ENCODE results near the gene HMGXB3.

Gene HMGXB3

GRCh38 chr5:150057996-150058395 lies 57.5 kb downstream of the HMGXB3 start:
- H3K9ac ChIP-seq (ENCODE audit: low read length): no peak overlapping the region
- TF ChIP-seq EZH2phosphoT487 (IDR thresholded peaks at IDR 0.05; ENCODE audit: low read depth) (no peak), CTCF (IDR thresholded peaks at IDR 0.05; ENCODE audit: low read depth, low read length) (no peak)
- no peak overlapping the region for H3K4me2 ChIP-seq (ENCODE audit: low read length)

GRCh38 chr5:150058480-150059126 lies 58.1 kb downstream of the HMGXB3 start:
- peaks cover 7% of the 10 kb centered on the region for H3K4me1 ChIP-seq (ENCODE audit: low read length)
- no peak overlapping the region for H3K4me3 ChIP-seq (ENCODE audit: low read length)
- H3K4me2 ChIP-seq (ENCODE audit: low read length): 0 out of 2 replicates have a peak overlapping the region, but pooled peaks have one; percentile 6
- no peaks in the 10 kb centered on the region for H4K20me1 ChIP-seq (ENCODE audit: insufficient read depth, low read length)
- TF ChIP-seq CTCF (IDR thresholded peaks at IDR 0.05; ENCODE audit: low read depth, low read length) (no peak), EZH2phosphoT487 (IDR thresholded peaks at IDR 0.05; ENCODE audit: low read depth) (no peak)
- peaks cover 4% of the 10 kb centered on the region for H3K36me3 ChIP-seq (replicated peaks; ENCODE audit: low read depth, low read length)
- no peaks in the 10 kb centered on the region for H3K9me3 ChIP-seq (ENCODE audit: insufficient read depth, low read length)
- no peaks in the 10 kb centered on the region for H3K27me3 ChIP-seq (ENCODE audit: low read depth, low read length)
- H2AFZ ChIP-seq (ENCODE audit: low read depth, low read length): no peak overlapping the region
- no peaks in the 10 kb centered on the region for H3K79me2 ChIP-seq (ENCODE audit: low read length)
- no peak overlapping the region for H3K27ac ChIP-seq (ENCODE audit: low read length)
- no peak overlapping the region for H3K9ac ChIP-seq (ENCODE audit: low read length)

More at GRCh38 chr5:150057996-150058395, 57.5 kb downstream of the HMGXB3 start:
- no peaks in the 10 kb centered on the region for H3K9me3 ChIP-seq (ENCODE audit: insufficient read depth, low read length)
- no peak overlapping the region for H3K4me3 ChIP-seq (ENCODE audit: low read length)
- H4K20me1 ChIP-seq (ENCODE audit: insufficient read depth, low read length): no peaks in the 10 kb centered on the region
- no peak overlapping the region for H3K27ac ChIP-seq (ENCODE audit: low read length)
- H3K4me1 ChIP-seq (ENCODE audit: low read length): peaks cover 7% of the 10 kb centered on the region
- H2AFZ ChIP-seq (ENCODE audit: low read depth, low read length): no peak overlapping the region
- no peaks in the 10 kb centered on the region for H3K79me2 ChIP-seq (ENCODE audit: low read length)
- no peaks in the 10 kb centered on the region for H3K27me3 ChIP-seq (ENCODE audit: low read depth, low read length)
- peaks cover 4% of the 10 kb centered on the region for H3K36me3 ChIP-seq (replicated peaks; ENCODE audit: low read depth, low read length)

- TF ChIP-seq EZH2phosphoT487 (IDR thresholded peaks at IDR 0.05; ENCODE audit: low read depth) (no peak), CTCF (IDR thresholded peaks at IDR 0.05; ENCODE audit: low read depth, low read length) (no peak)
- H3K9ac ChIP-seq (ENCODE audit: low read length): no peak overlapping the region
- no peak overlapping the region for H3K4me2 ChIP-seq (ENCODE audit: low read length)
- no peaks in the 10 kb centered on the region for H4K20me1 ChIP-seq (ENCODE audit: insufficient read depth, low read length)
- H3K4me3 ChIP-seq (ENCODE audit: low read length): no peak overlapping the region
- H3K4me1 ChIP-seq (ENCODE audit: low read length): peaks cover 7% of the 10 kb centered on the region
- H3K79me2 ChIP-seq (ENCODE audit: low read length): no peaks in the 10 kb centered on the region
- no peaks in the 10 kb centered on the region for H3K27me3 ChIP-seq (ENCODE audit: low read depth, low read length)
- H3K36me3 ChIP-seq (replicated peaks; ENCODE audit: low read depth, low read length): no peaks in the 10 kb centered on the region
- no peak overlapping the region for H2AFZ ChIP-seq (ENCODE audit: low read depth, low read length)
- no peak overlapping the region for H3K27ac ChIP-seq (ENCODE audit: low read length)
- no peaks in the 10 kb centered on the region for H3K9me3 ChIP-seq (ENCODE audit: insufficient read depth, low read length)
These were observed 59.1 kb downstream of the HMGXB3 start for GRCh38 chr5:150059623-150060022.

GRCh38 chr5:150060471-150060870 lies 59.9 kb downstream of the HMGXB3 start:
- H3K4me2 ChIP-seq (ENCODE audit: low read length): no peak overlapping the region
- H2AFZ ChIP-seq (ENCODE audit: low read depth, low read length): no peak overlapping the region
- no peaks in the 10 kb centered on the region for H3K9me3 ChIP-seq (ENCODE audit: insufficient read depth, low read length)
- peaks cover 7% of the 10 kb centered on the region for H3K4me1 ChIP-seq (ENCODE audit: low read length)
- TF ChIP-seq CTCF (IDR thresholded peaks at IDR 0.05; ENCODE audit: low read depth, low read length): no peak
- no peak for TF ChIP-seq EZH2phosphoT487 (IDR thresholded peaks at IDR 0.05; ENCODE audit: low read depth)
- H3K36me3 ChIP-seq (replicated peaks; ENCODE audit: low read depth, low read length): no peaks in the 10 kb centered on the region
- H3K9ac ChIP-seq (ENCODE audit: low read length): no peak overlapping the region
- no peaks in the 10 kb centered on the region for H3K79me2 ChIP-seq (ENCODE audit: low read length)
- H3K27me3 ChIP-seq (ENCODE audit: low read depth, low read length): no peaks in the 10 kb centered on the region
- H3K27ac ChIP-seq (ENCODE audit: low read length): no peak overlapping the region
- H4K20me1 ChIP-seq (ENCODE audit: insufficient read depth, low read length): no peaks in the 10 kb centered on the region
- H3K4me3 ChIP-seq (ENCODE audit: low read length): no peak overlapping the region
